ENCODE data around the gene A4GALT. TPM values are rescaled to one million over a fixed set of nuclear protein-coding genes. Genes with fewer than 3 reads are reported as not detected.

The A4GALT gene
- total and polyA plus RNA-seq, 10 of the 15 experiments (the other 5 are each of a cell fraction or from before 2014, with no cell fraction given): 0.04 to 3.9 (median 2.3) TPM; not detected in 1

DNA sequence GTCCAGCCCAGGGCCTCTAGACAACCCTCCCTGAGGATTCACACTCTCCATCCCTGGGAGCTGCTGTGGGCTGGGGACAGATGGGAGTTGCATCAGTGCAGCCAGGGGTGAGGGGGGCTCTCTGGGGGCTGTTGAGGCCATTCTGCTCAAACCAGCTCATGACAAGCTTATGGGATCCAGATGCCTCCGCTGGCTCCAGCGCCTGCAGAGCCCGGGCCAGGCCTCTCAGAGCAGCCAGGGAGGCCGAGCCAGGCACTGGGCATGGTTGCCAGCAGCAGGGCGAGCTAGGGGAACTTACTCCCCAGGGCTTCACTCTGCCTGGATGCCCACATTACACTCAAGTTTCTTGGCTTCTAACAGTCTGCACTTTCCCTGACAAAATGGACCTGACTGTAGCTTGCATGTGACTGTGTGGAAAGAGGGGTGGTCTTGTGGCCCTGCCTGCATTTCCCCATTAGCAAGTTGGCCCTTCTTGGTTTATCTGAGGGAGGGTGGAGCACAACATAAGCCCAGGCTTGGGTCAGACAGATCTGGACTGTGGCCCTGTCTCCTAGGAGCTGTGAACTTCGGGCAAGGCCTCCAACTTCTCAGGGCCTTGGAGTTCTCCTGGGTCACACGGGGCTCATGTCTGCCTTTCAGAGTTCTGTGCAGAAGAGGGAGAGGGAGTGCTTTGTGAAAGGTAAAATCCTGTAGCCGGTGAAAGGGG lies 36.9 kb downstream of the A4GALT start:
- Histone ChIP-seq H3K4me1 (ENCODE audit: control insufficient read depth, insufficient read depth, low read length) (no peaks in the 10 kb centered on the region), H3K4me2 (ENCODE audit: control insufficient read depth, insufficient read depth) (no peak overlapping the region), H3K27ac (ENCODE audit: control insufficient read depth, insufficient read depth) (no peak overlapping the region), H3K27me3 (replicated peaks in 1 of 2; ENCODE audit: control insufficient read depth in 2 of 2, insufficient read depth in 2 of 2, low read length in 1 of 2) (no peaks in the 10 kb centered on the region), H3K79me2 (ENCODE audit: control insufficient read depth, insufficient read depth, low read length) (no peaks in the 10 kb centered on the region), H2AFZ (ENCODE audit: control insufficient read depth, low read depth, low read length) (no peak overlapping the region), H4K20me1 (ENCODE audit: control insufficient read depth, insufficient read depth) (no peaks in the 10 kb centered on the region), H3K4me3 (no peak overlapping the region), H3K9me3 (replicated peaks; ENCODE audit: control insufficient read depth, insufficient read depth, low read length) (peaks cover 10% of the 10 kb centered on the region; the same call in 2 of the 3 replicates), H3K36me3 (ENCODE audit: control insufficient read depth in 2 of 2, insufficient read depth in 2 of 2, low read length in 1 of 2) (no peaks in the 10 kb centered on the region), H3K9ac (ENCODE audit: control insufficient read depth, insufficient read depth, low read length) (no peak overlapping the region)
- ATAC-seq (no peak), FAIRE-seq (no peak), DNase-seq (ENCODE audit: low read depth, low spot score) (no peak)
- in situ Hi-C loops (cut with MboI): no loop called here
- ChIA-PET RAD21 (ENCODE audit: unreplicated experiment) (interaction anchor here (1.0 to 1.1 kb wide), 2 partner anchors 8 to 17 kb away, joined by 3 to 5 read pairs; no protein-coding TSS in a partner anchor), SMC1A (ENCODE audit: uncharacterized antibody, unreplicated experiment) (interaction anchor here (1.0 to 1.1 kb wide), 2 partner anchors 15 to 25 kb away, joined by 3 read pairs; no protein-coding TSS in a partner anchor), CTCF (interaction anchor here (0.8 to 1.3 kb wide), 3 partner anchors 9 to 17 kb away, joined by 3 to 4 read pairs (median 3); no protein-coding TSS in a partner anchor), POLR2A (interaction anchor here (0.6 kb wide), 1 partner anchor 16 kb away, joined by 5 read pairs; no protein-coding TSS in a partner anchor)
- no TSS peak for BruUV-seq (replicated peaks)
- WGBS (ENCODE audit: insufficient coverage, insufficient replicate concordance, low lambda C conversion rate, missing lambda C conversion rate): 49% methylated on average over 8 of the region's 8 CpGs
- no peak for TF ChIP-seq CBX5 (IDR thresholded peaks at IDR 0.05; ENCODE audit: low read depth)
- no peak for TF ChIP-seq FOXK2 (IDR thresholded peaks at IDR 0.05)
- TF ChIP-seq YY1 (IDR thresholded peaks at IDR 0.05; ENCODE audit: low read depth, low read length): no peak
- TF ChIP-seq MAX (IDR thresholded peaks at IDR 0.05; ENCODE audit: low read depth, low read length): no peak
- TF ChIP-seq BRCA1 (IDR thresholded peaks at IDR 0.05; ENCODE audit: low read depth, low read length): no peak
- TF ChIP-seq, protein P1, sequence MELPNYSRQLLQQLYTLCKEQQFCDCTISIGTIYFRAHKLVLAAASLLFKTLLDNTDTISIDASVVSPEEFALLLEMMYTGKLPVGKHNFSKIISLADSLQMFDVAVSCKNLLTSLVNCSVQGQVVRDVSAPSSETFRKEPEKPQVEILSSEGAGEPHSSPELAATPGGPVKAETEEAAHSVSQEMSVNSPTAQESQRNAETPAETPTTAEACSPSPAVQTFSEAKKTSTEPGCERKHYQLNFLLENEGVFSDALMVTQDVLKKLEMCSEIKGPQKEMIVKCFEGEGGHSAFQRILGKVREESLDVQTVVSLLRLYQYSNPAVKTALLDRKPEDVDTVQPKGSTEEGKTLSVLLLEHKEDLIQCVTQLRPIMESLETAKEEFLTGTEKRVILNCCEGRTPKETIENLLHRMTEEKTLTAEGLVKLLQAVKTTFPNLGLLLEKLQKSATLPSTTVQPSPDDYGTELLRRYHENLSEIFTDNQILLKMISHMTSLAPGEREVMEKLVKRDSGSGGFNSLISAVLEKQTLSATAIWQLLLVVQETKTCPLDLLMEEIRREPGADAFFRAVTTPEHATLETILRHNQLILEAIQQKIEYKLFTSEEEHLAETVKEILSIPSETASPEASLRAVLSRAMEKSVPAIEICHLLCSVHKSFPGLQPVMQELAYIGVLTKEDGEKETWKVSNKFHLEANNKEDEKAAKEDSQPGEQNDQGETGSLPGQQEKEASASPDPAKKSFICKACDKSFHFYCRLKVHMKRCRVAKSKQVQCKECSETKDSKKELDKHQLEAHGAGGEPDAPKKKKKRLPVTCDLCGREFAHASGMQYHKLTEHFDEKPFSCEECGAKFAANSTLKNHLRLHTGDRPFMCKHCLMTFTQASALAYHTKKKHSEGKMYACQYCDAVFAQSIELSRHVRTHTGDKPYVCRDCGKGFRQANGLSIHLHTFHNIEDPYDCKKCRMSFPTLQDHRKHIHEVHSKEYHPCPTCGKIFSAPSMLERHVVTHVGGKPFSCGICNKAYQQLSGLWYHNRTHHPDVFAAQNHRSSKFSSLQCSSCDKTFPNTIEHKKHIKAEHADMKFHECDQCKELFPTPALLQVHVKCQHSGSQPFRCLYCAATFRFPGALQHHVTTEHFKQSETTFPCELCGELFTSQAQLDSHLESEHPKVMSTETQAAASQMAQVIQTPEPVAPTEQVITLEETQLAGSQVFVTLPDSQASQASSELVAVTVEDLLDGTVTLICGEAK (IDR thresholded peaks at IDR 0.05; ENCODE audit: borderline replicate concordance): no peak
- no peak for TF ChIP-seq SREBF2 (IDR thresholded peaks at IDR 0.05; ENCODE audit: low read length)
- no peak for TF ChIP-seq ZNF24 (IDR thresholded peaks at IDR 0.05)
- no peak for TF ChIP-seq YBX1 (IDR thresholded peaks at IDR 0.05)
- TF ChIP-seq BCL11A (IDR thresholded peaks at IDR 0.05; ENCODE audit: low read depth, low read length): no peak
- TF ChIP-seq, protein P2, sequence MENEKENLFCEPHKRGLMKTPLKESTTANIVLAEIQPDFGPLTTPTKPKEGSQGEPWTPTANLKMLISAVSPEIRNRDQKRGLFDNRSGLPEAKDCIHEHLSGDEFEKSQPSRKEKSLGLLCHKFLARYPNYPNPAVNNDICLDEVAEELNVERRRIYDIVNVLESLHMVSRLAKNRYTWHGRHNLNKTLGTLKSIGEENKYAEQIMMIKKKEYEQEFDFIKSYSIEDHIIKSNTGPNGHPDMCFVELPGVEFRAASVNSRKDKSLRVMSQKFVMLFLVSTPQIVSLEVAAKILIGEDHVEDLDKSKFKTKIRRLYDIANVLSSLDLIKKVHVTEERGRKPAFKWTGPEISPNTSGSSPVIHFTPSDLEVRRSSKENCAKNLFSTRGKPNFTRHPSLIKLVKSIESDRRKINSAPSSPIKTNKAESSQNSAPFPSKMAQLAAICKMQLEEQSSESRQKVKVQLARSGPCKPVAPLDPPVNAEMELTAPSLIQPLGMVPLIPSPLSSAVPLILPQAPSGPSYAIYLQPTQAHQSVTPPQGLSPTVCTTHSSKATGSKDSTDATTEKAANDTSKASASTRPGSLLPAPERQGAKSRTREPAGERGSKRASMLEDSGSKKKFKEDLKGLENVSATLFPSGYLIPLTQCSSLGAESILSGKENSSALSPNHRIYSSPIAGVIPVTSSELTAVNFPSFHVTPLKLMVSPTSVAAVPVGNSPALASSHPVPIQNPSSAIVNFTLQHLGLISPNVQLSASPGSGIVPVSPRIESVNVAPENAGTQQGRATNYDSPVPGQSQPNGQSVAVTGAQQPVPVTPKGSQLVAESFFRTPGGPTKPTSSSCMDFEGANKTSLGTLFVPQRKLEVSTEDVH (IDR thresholded peaks at IDR 0.05; ENCODE audit: low read depth, partially characterized antibody): no peak
- TF ChIP-seq MYC (IDR thresholded peaks at IDR 0.05; ENCODE audit: insufficient read depth, insufficient read length, insufficient replicate concordance, low read length, severe bottlenecking): no peak
- intact Hi-C loops (cut with micrococcal nuclease; ENCODE audit: unreplicated experiment): no loop called here
